ENCODE results near the gene KRT2.

Gene KRT2

DNA sequence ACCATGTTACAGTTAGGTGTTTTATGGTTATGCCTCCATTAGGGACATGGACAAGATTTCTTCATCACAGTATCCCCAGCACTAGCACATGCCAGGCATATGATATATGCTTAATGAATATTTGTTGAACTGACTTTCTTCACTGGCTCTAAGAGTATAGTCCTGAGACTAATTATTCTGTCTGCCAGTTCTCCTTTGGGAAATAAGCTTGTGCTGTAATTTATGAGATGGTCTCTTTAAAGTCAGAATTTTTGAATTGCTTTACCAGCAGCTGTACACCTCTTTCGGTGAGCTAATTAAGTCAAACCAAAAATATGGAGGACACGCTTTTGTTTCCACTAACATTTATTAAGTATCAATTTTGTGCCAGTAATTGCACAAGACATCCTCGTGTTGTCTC is 45.9 kb downstream of the KRT2 start:
- DNase-seq (ENCODE audit: low read depth), result no peak
- no peak overlapping the region for H3K4me3 ChIP-seq (ENCODE audit: low read depth, low read length)

DNA sequence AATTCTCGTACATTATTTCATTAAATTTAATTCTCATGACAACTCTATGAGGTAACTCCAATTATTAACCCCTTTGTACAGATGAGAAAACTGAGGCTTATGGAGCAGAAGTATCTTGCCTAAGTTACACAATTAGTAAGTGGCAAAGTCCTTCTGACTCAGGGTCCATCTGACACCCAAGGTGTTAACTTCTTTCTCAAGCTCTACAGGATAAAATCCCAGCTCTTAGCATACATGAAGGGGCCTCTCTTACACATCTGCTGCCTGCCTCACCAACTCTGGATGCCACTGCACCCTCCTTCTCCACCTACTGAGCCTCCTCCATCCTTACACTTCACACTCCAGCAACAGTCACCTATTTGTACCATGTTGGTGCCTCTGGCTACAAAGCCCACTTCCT is 46.5 kb downstream of the KRT2 start:
- H3K4me3 ChIP-seq (ENCODE audit: low read depth, low read length), result no peak overlapping the region
- DNase-seq (ENCODE audit: low read depth), result no peak

DNA sequence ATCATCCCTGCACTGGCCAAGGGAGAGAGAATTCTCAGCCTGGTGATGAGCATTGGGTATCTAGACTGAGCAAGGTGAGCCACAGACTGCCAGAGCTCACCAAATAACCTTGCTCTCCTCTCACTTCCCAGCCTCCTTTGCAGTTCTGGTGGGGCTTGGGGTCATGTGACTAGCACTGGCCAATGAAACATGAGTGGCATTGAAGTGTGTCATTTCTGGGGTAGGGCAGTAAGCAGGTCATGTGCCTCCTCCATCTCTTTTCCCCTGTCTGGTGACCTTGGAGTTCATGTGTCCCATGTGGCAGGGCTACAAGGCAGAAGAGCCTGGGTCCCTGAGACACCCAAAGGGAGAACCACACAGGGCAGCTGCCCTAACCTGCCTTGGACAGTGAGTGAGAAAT is 47.2 kb downstream of the KRT2 start:
- no peak overlapping the region for H3K4me3 ChIP-seq (ENCODE audit: low read depth, low read length)

DNA sequence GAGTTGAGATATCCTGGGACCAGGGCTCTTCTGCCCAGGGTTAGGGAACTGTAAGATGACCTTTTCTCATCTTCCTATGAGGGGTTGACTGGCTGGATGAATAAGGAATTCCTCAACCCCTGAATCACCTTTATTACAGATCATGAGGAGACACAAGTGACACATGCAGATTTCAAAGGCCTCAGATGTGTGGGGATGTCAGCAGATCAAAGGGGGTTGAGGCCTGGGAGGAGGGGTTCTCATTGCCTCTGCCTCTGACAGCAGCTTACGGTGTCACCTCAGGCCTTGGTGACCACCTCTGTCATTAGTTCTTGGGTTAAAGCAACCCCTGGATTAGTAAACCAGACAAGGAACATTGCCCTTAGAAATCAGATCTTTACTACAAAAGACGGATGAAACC is 48.7 kb downstream of the KRT2 start:
- DNase-seq (ENCODE audit: low read depth), result no peak
- H3K4me3 ChIP-seq (ENCODE audit: low read depth, low read length), result no peak overlapping the region

More for the DNA sequence above, 47.2 kb downstream of the KRT2 start:
- DNase-seq (ENCODE audit: low read depth), result no peak

DNA sequence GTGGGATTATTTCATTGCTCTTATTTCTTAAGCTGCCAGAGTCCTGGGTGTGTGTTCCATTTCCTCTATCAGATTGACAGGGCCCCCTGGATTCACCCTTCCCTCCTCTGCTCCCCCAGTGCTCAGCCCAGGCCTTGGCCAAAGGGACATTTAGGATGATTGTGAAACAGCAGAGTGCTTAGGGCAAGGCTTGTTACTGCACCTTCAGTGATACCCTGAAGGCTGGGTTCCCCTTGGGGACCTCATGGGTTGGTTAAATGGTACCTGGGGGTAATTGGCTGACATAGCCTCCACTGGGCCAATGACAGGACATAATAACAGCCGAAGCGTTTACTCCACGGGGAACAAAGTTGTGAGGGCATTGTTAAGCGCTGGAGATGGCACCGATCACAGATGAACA is 49.5 kb downstream of the KRT2 start:
- no peak overlapping the region for H3K4me3 ChIP-seq (ENCODE audit: low read depth, low read length)
- DNase-seq (ENCODE audit: low read depth), result no peak

DNA sequence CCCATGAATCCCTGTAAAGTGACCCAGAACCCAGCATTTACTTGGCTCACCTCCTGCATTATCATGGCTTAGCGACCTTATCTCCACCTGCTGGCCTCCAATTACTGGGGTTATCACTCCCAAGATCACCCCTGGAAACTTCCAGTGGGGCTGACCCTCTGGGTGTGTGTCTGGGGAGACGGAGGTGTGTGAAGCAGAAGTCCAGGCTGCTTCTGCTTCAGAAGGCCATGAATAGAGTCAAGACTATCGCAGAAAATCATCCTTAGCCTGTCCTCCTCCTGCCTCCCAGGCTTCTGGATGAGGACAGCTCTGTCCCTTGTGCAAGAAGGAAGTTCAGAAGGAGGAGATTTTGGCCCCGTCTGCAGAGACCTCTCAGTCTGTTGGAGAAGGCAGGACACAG is 50.3 kb downstream of the KRT2 start:
- DNase-seq (ENCODE audit: low read depth), result no peak
- H3K4me3 ChIP-seq (ENCODE audit: low read depth, low read length), result no peak overlapping the region

DNA sequence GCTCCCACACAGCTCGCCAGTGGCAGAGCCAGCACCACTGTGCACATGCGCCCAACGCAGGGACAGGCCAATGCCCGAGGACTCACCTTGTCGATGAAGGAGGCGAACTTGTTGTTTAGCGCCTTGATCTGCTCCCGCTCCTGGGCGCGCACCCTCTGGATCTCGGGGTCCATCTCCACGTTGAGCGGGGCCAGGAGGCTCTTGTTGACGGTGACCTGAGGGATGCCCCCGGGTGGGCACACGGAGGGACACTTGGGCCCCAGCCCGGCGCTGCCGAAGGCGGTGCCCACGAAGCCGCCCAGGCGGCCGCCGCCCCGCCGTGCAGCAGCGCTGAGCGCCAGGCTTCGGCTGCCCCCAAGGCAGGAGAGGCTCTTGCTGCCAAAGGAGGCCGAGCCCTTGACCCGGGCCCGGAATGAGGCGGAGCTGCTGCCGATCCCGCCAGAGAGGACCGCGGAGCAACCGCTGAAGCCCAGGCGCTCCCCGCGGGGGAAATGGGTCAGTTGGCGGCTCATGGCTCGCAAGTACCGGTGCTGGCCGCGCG is 51.0 kb downstream of the KRT2 start, which contains the start of gene KRT72:
Gene KRT72 (minus strand): TSS at position 523 of the 541 bp plus-strand sequence. CDS start 11 bp downstream, at position 512.
- no peak for DNase-seq (ENCODE audit: low read depth)
- no peak within 1 kb of the TSS for H3K4me3 ChIP-seq (ENCODE audit: low read depth, low read length)

DNA sequence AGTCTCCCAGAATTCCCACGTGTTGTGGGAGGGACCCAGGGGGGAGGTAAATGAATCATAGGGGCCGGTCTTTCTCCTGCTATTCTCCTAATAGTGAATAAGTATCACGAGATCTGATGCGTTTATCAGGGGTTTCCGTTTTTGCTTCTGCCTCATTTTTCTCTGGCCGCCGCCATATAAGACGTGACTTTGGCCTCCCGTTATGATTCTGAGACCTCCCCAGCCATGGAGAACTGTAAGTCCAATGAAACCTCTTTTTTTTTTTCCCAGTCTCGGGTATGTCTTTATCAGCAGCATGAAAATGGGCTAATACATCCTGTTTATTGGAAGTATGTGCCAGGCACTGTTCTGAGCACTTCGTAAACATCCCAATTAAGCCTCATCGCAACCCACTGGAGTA is 51.5 kb downstream of the KRT2 start:
- no peak overlapping the region for H3K4me3 ChIP-seq (ENCODE audit: low read depth, low read length)
- no peak for DNase-seq (ENCODE audit: low read depth)

DNA sequence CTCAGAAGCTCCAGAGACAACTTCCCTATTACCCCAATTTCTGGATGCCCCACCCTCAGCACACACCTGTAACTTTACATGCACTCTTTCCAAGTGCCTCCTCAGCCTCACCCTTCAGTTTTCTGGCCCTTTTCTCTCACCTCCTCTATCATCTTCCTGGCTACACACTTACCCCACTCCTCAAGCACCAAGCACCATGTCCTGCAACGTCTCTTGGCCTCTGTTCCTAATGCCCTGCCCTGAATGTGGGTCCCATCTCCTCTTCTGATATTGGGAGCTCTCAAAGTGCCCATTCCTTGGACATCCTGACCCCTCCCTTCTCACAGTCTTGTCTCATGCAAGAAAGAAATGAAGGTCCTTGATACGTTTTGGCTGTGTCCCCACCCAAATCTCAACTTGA is 51.9 kb downstream of the KRT2 start:
- DNase-seq (ENCODE audit: low read depth), result no peak

DNA sequence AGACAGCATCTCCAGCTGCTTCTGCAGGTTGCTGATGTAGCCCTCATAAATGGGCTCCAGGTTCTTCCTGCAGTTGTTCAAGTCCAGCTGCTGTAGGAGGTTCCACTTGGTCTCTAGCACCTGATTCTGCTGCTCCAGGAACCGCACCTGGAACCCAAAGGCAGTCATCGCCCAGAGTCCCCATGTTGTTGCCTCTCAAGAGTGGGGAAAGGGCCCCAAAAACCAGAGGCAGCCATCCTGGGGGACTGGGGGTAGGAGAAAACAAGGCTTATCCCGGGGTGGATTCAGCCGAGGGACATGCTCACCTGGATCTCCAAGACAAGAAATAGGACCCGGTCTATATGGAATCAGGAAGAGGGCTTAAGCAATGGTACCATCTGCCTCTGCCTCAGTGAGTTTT is 53.0 kb downstream of the KRT2 start:
- no peak overlapping the region for H3K4me3 ChIP-seq (ENCODE audit: low read depth, low read length)
- no peak for DNase-seq (ENCODE audit: low read depth)

More for the DNA sequence above, 51.9 kb downstream of the KRT2 start:
- no peak overlapping the region for H3K4me3 ChIP-seq (ENCODE audit: low read depth, low read length)

Measured in skeletal muscle cell (primary cell).